Liver (tissue), 3 donors: Measurements from ENCODE around the gene DGCR8.

ENCODE experiments used
- CTCF ChIP-seq: fragments of 150-350 bp; IDR thresholded peaks from 2 replicates; pipeline ENCODE4 v1.5.1; 2017; ENCODE audit warnings: improper control_type of control experiment, low read depth, low read length; ENCODE audit not compliant: missing input control
- REST ChIP-seq: IDR thresholded peaks from 2 replicates; pipeline ENCODE4 v1.6.1; 2016; ENCODE audit warnings: antibody characterized with exemption, mild to moderate bottlenecking
- SP1 ChIP-seq: IDR thresholded peaks from 2 replicates; pipeline ENCODE4 v1.6.1; 2018; ENCODE audit warnings: antibody characterized with exemption, mild to moderate bottlenecking
- donor health status: healthy.
- donor health status: healthy.

- no peak for TF ChIP-seq SP1
- TF ChIP-seq CTCF, result no peak
- TF ChIP-seq REST, result no peak
These were observed 14.3 kb downstream of the DGCR8 start for GRCh38 chr22:20094197-20094807.
